ENCODE results near the gene TMEM255B. TPM values are rescaled to one million over a fixed set of nuclear protein-coding genes. Genes with fewer than 3 reads are reported as not detected.

The TMEM255B gene
- total and polyA plus RNA-seq, 2 donors (not counting 3 experiments of a cell fraction or from before 2014, with no cell fraction given): 105 to 121 TPM

- intact Hi-C loops (cut with micrococcal nuclease) (no loop called here), dilution Hi-C loops (cut with MboI; ENCODE audit: extremely low pct_ligation_motif_present, low sequenced_read_pairs) (no loop called here)
- no TSS peak for BruUV-seq (replicated peaks)
- ChIA-PET POLR2A (no interaction called here), CTCF (no interaction called here)
- Histone ChIP-seq H3K9ac (replicated peaks; ENCODE audit: extremely low read depth, insufficient read depth, low read length) (no peak overlapping the region), H4K20me1 (replicated peaks; ENCODE audit: control insufficient read depth, extremely low read depth, insufficient read depth, low read length) (no peaks in the 10 kb centered on the region), H3K4me2 (ENCODE audit: insufficient read depth, low read length) (no peak overlapping the region), H3K79me2 (ENCODE audit: control insufficient read depth, insufficient read depth, low read length) (no peaks in the 10 kb centered on the region), H3K27me3 (ENCODE audit: control insufficient read depth in 2 of 2, insufficient read depth in 2 of 2, low read length in 2 of 2) (no peaks in the 10 kb centered on the region), H3K27ac (ENCODE audit: insufficient read depth, low read depth, low read length) (no peak overlapping the region), H2AFZ (ENCODE audit: low read depth, low read length) (no peak overlapping the region), H3K9me3 (replicated peaks; ENCODE audit: control insufficient read depth, insufficient read depth, low read length) (no peaks in the 10 kb centered on the region), H3K4me1 (ENCODE audit: control insufficient read depth, extremely low read depth, insufficient read depth, low read length) (no peaks in the 10 kb centered on the region), H3K4me3 (replicated peaks in 1 of 3; ENCODE audit: insufficient read depth in 1 of 3, low read depth in 1 of 3, low read length in 3 of 3) (no peak overlapping the region), H3K36me3 (ENCODE audit: control insufficient read depth in 2 of 2, extremely low read depth in 1 of 2, insufficient read depth in 2 of 2, low read length in 2 of 2) (no peaks in the 10 kb centered on the region), H3K9me1 (replicated peaks; ENCODE audit: control insufficient read depth, extremely low read depth, insufficient read depth, low read length) (no peaks in the 10 kb centered on the region)
- FAIRE-seq (no peak), DNase-seq (ENCODE audit: low read depth, low spot score) (no peak)
- no peak for TF ChIP-seq GATA2 (IDR thresholded peaks at IDR 0.05; ENCODE audit: insufficient read depth, insufficient read length, low read depth, low read length)
- TF ChIP-seq POLR2A (IDR thresholded peaks at IDR 0.05; ENCODE audit: low read depth, low read length): no peak
- TF ChIP-seq FOS (IDR thresholded peaks at IDR 0.05; ENCODE audit: borderline replicate concordance, insufficient read depth, low read length): no peak
- TF ChIP-seq, protein P1, sequence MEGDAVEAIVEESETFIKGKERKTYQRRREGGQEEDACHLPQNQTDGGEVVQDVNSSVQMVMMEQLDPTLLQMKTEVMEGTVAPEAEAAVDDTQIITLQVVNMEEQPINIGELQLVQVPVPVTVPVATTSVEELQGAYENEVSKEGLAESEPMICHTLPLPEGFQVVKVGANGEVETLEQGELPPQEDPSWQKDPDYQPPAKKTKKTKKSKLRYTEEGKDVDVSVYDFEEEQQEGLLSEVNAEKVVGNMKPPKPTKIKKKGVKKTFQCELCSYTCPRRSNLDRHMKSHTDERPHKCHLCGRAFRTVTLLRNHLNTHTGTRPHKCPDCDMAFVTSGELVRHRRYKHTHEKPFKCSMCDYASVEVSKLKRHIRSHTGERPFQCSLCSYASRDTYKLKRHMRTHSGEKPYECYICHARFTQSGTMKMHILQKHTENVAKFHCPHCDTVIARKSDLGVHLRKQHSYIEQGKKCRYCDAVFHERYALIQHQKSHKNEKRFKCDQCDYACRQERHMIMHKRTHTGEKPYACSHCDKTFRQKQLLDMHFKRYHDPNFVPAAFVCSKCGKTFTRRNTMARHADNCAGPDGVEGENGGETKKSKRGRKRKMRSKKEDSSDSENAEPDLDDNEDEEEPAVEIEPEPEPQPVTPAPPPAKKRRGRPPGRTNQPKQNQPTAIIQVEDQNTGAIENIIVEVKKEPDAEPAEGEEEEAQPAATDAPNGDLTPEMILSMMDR (IDR thresholded peaks at IDR 0.05; ENCODE audit: extremely low read depth in 1 of 2, insufficient read depth in 1 of 2, low read depth in 1 of 2, low read length in 2 of 2): no peak
- TF ChIP-seq MYC (IDR thresholded peaks at IDR 0.05; ENCODE audit: low read depth, low read length): no peak
- no peak for TF ChIP-seq EZH2 (IDR thresholded peaks at IDR 0.05; ENCODE audit: borderline replicate concordance, low read depth, low read length, severe bottlenecking)
- TF ChIP-seq JUN (IDR thresholded peaks at IDR 0.05; ENCODE audit: borderline replicate concordance, insufficient read depth, insufficient read length, low read depth): no peak
- TF ChIP-seq MAX (IDR thresholded peaks at IDR 0.05; ENCODE audit: insufficient read depth, insufficient read length): no peak
- TF ChIP-seq POLR2AphosphoS5 (IDR thresholded peaks at IDR 0.05; ENCODE audit: insufficient read depth, low read depth, low read length): no peak
Observed at GRCh38 chr13:113747291-113747833, 11.7 kb upstream of the TMEM255B start.
